Tibial nerve (tissue), 3 donors: ENCODE measurements around the gene SMS.

ENCODE experiments used
- CTCF ChIP-seq, 5 experiments: fragments of 200-600 bp in 3 of 5; fragments of 450-650 bp in 2 of 5; sonication (generic) in 3 of 5; IDR thresholded peaks; one replicate each; pipeline ENCODE4 v1.5.1; 2016 to 2019; ENCODE audit warnings: antibody characterized with exemption in 5 of 5, mild to moderate bottlenecking in 3 of 5, moderate library complexity in 2 of 5
- POLR2A ChIP-seq, 2 donors: fragments of 450-650 bp; IDR thresholded peaks; one replicate each; pipeline ENCODE4 v1.6.1; 2017; ENCODE audit warnings: antibody characterized with exemption in 2 of 2, mild to moderate bottlenecking in 2 of 2, moderate library complexity in 2 of 2

GRCh38 chrX:21963731-21964405 lies 23.4 kb downstream of the SMS start:
- TF ChIP-seq CTCF (IDR thresholded peaks at IDR 0.05) (no peak), POLR2A (IDR thresholded peaks at IDR 0.05) (no peak)
